H9 (cell line): ENCODE measurements around the gene FNDC3B. TPM values are rescaled to one million over a fixed set of nuclear protein-coding genes. Genes with fewer than 3 reads are reported as not detected.

Source experiments
- DNase-seq: peaks from one replicate; pipeline ENCODE4 v3.0.0-alpha.2; 2017
- H2AFZ ChIP-seq: one replicate; pipeline ENCODE4 v1.6.1; 2013; ENCODE audit warnings: mild to moderate bottlenecking, low read length, control low read depth, moderate library complexity
- H2AK5ac ChIP-seq: 2 replicates; pipeline ENCODE4 v1.6.1; 2013; ENCODE audit warnings: low read length, control low read depth, mixed read lengths; ENCODE audit not compliant: insufficient read length
- H2BK120ac ChIP-seq: one replicate; pipeline ENCODE4 v1.6.1; 2013; ENCODE audit warnings: low read depth, mild to moderate bottlenecking, low read length, control low read depth, inconsistent platforms; ENCODE audit not compliant: poor library complexity, severe bottlenecking
- H2BK12ac ChIP-seq: 2 replicates; pipeline ENCODE4 v1.6.1; 2013; ENCODE audit warnings: low read length, control low read depth, mixed read lengths, low read depth; ENCODE audit not compliant: insufficient read length
- H2BK15ac ChIP-seq: 2 replicates; pipeline ENCODE4 v1.6.1; 2013; ENCODE audit warnings: low read depth, low read length, control low read depth
- H2BK20ac ChIP-seq: one replicate; pipeline ENCODE4 v1.6.1; 2013; ENCODE audit warnings: low read depth, mild to moderate bottlenecking, low read length, control low read depth, inconsistent platforms; ENCODE audit not compliant: poor library complexity, severe bottlenecking
- H2BK5ac ChIP-seq: 2 replicates; pipeline ENCODE4 v1.6.1; 2013; ENCODE audit warnings: low read length, control low read depth, mixed read lengths; ENCODE audit not compliant: insufficient read length
- H3K14ac ChIP-seq: 2 replicates; pipeline ENCODE4 v1.6.1; 2013; ENCODE audit warnings: low read length, control low read depth; ENCODE audit not compliant: insufficient read depth
- H3K18ac ChIP-seq: 2 replicates; pipeline ENCODE4 v1.6.1; 2013; ENCODE audit warnings: low read depth, mild to moderate bottlenecking, mixed read lengths, low read length, control low read depth; ENCODE audit not compliant: insufficient read length
- H3K23ac ChIP-seq: 2 replicates; pipeline ENCODE4 v1.6.1; 2013; ENCODE audit warnings: low read length, control low read depth, mixed read lengths, low read depth; ENCODE audit not compliant: insufficient read length
- H3K23me2 ChIP-seq: 2 replicates; pipeline ENCODE4 v1.6.1; 2013; ENCODE audit warnings: low read depth, mild to moderate bottlenecking, mixed read lengths, low read length, control low read depth; ENCODE audit not compliant: insufficient read length, poor library complexity, severe bottlenecking
- H3K27ac ChIP-seq: 2 replicates; pipeline ENCODE4 v1.5.1; 2013; ENCODE audit warnings: low read length, control low read depth, mixed read lengths, low read depth; ENCODE audit not compliant: insufficient read length
- H3K27me3 ChIP-seq: 2 replicates; pipeline ENCODE4 v1.6.1; 2013; ENCODE audit warnings: low read length, control low read depth, inconsistent platforms; ENCODE audit not compliant: insufficient read depth
- H3K4ac ChIP-seq: 2 replicates; pipeline ENCODE4 v1.6.1; 2013; ENCODE audit warnings: low read depth, mild to moderate bottlenecking, control low read depth, inconsistent platforms, low read length, moderate library complexity
- H3K4me1 ChIP-seq: 2 replicates; pipeline ENCODE4 v1.6.1; 2013; ENCODE audit warnings: low read length, control low read depth, inconsistent platforms; ENCODE audit not compliant: insufficient read depth
- H3K4me2 ChIP-seq: 2 replicates; pipeline ENCODE4 v1.6.1; 2013; ENCODE audit warnings: low read length, control low read depth, mixed read lengths; ENCODE audit not compliant: insufficient read length, insufficient read depth
- H3K56ac ChIP-seq: 2 replicates; pipeline ENCODE4 v1.6.1; 2013; ENCODE audit warnings: low read depth, mild to moderate bottlenecking, mixed read lengths, low read length, control low read depth; ENCODE audit not compliant: insufficient read length
- H3K79me1 ChIP-seq: 2 replicates; pipeline ENCODE4 v1.6.1; 2013; ENCODE audit warnings: low read depth, mild to moderate bottlenecking, moderate library complexity, low read length, control low read depth, inconsistent platforms; ENCODE audit not compliant: insufficient read depth, poor library complexity, severe bottlenecking
- H3K79me2 ChIP-seq: 2 replicates; pipeline ENCODE4 v1.6.1; 2013; ENCODE audit warnings: low read length, control low read depth, inconsistent platforms; ENCODE audit not compliant: insufficient read depth
- H3K9ac ChIP-seq: 2 replicates; pipeline ENCODE4 v1.6.1; 2013; ENCODE audit warnings: low read length, control low read depth, mixed read lengths; ENCODE audit not compliant: insufficient read length; ENCODE audit errors: extremely low read depth
- H3K9me3 ChIP-seq: one replicate; pipeline ENCODE4 v1.6.1; 2013; ENCODE audit warnings: low read depth, low read length, inconsistent platforms; ENCODE audit not compliant: control insufficient read depth
- H3T11ph ChIP-seq: one replicate; pipeline ENCODE4 v1.6.1; 2013; ENCODE audit warnings: mild to moderate bottlenecking, low read length, control low read depth, inconsistent platforms
- H4K20me1 ChIP-seq: one replicate; pipeline ENCODE4 v1.6.1; 2013; ENCODE audit not compliant: control insufficient read depth, insufficient read length, insufficient read depth
- H4K5ac ChIP-seq: 2 replicates; pipeline ENCODE4 v1.6.1; 2013; ENCODE audit warnings: low read depth, mild to moderate bottlenecking, mixed read lengths, low read length, control low read depth; ENCODE audit not compliant: insufficient read length
- H4K8ac ChIP-seq: replicated peaks from 2 replicates; pipeline ENCODE4 v1.6.1; 2013; ENCODE audit warnings: low read length, control low read depth, mixed read lengths, low read depth; ENCODE audit not compliant: insufficient read length
- H4K91ac ChIP-seq: 2 replicates; pipeline ENCODE4 v1.6.1; 2013; ENCODE audit warnings: low read depth, mild to moderate bottlenecking, moderate library complexity, mixed read lengths, low read length, control low read depth; ENCODE audit not compliant: insufficient read length
- H3K27ac Mint-ChIP-seq, 3 experiments: 2 replicates in 2 of 3; 3 replicates in 1 of 3; pipeline ENCODE4 v1.8.0; 2020 to 2021; ENCODE audit warnings: mixed read lengths in 3 of 3, mild to moderate bottlenecking in 1 of 3, moderate library complexity in 1 of 3
- H3K27me3 Mint-ChIP-seq: 2 replicates; pipeline ENCODE4 v1.8.0; 2021; ENCODE audit warnings: low read depth, mild to moderate bottlenecking, moderate library complexity, mixed read lengths
- H3K36me3 Mint-ChIP-seq, 3 experiments: 2 replicates in 2 of 3; 3 replicates in 1 of 3; pipeline ENCODE4 v1.8.0; 2020 to 2021; ENCODE audit warnings: low read depth in 3 of 3, mixed read lengths in 3 of 3; ENCODE audit not compliant: insufficient read depth in 1 of 3
- H3K4me1 Mint-ChIP-seq, 2 experiments: 2 replicates each; pipeline ENCODE4 v1.8.0; 2020; ENCODE audit warnings: mixed read lengths in 2 of 2
- H3K4me3 Mint-ChIP-seq, 2 experiments: 2 replicates in 1 of 2; 3 replicates in 1 of 2; pipeline ENCODE4 v1.8.0; 2020 to 2021; ENCODE audit warnings: mild to moderate bottlenecking in 2 of 2, mixed read lengths in 2 of 2, moderate library complexity in 1 of 2
- H3K9me3 Mint-ChIP-seq, 2 experiments: 2 replicates in 1 of 2; 3 replicates in 1 of 2; pipeline ENCODE4 v1.8.0; 2020; ENCODE audit warnings: mild to moderate bottlenecking in 2 of 2, mixed read lengths in 2 of 2, moderate library complexity in 1 of 2
- WGBS: extraction: QIAGEN DNeasy Blood & Tissue Kit; methylation state at CpG from one replicate; pipeline ENCODE4 v1.1.7; 2013; ENCODE audit warnings: missing lambda C conversion rate, low lambda C conversion rate, mixed read lengths; ENCODE audit not compliant: insufficient read length; ENCODE audit errors: extremely low coverage; 5-methylcytosine and 5-hydroxymethylcytosine counted together
- total RNA-seq: library from RNA; stranded (reverse); gene quantifications from 2 replicates; pipeline ENCODE4 v1.2.1, GENCODE V29; 2021
- TF ChIP-seq, protein P1 (sequence below): fragments of 200-600 bp; sonication (generic); conservative IDR thresholded peaks from 3 replicates; pipeline ENCODE4 v1.8.0; 2021; ENCODE audit warnings: antibody characterized with exemption, mild to moderate bottlenecking

Gene FNDC3B
- total RNA-seq, 1 experiment from 2014 or later: 43.8 TPM

DNA sequence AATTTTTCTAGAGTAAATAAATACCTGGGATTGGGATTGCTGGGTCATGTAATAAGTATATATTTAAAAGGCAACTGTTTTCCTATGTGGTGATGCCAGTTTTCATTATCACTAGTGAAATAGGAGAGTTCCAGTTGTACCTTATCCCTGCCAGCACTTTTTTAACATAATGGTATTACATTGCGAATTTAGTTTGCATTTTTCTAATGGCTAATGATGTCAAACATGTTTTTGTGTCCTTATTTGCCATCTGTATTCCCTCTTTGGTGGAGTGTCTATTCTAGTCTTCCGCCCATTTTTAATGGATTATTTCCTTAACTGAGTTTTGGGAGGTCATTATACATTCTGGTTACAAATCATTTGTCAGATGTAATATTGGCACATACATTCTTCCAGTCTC lies 320.6 kb downstream of the FNDC3B start:
- no peak overlapping the region for H2BK20ac ChIP-seq
- no peaks in the 10 kb centered on the region for H4K20me1 ChIP-seq
- no CpG with 5 or more reads among the region's 2 CpGs for WGBS
- H2BK12ac ChIP-seq: no peak overlapping the region
- H2AFZ ChIP-seq: no peak overlapping the region
- H3K79me2 ChIP-seq: no peaks in the 10 kb centered on the region
- no peak overlapping the region for H3T11ph ChIP-seq
- no peak overlapping the region for H3K56ac ChIP-seq
- no peaks in the 10 kb centered on the region for H3K27me3 ChIP-seq
- no peaks in the 10 kb centered on the region for H3K23me2 ChIP-seq
- Mint-ChIP-seq H3K36me3 (peaks cover 23 to 26% (median 24%) of the 10 kb centered on the region in 3 experiments), H3K4me3 (no peak overlapping the region), H3K4me1 (peaks cover 14 to 15% of the 10 kb centered on the region in 2 experiments), H3K9me3 (no peaks in the 10 kb centered on the region), H3K27ac (no peak overlapping the region), H3K27me3 (no peaks in the 10 kb centered on the region)
- H3K27ac ChIP-seq: no peak overlapping the region
- H3K4me1 ChIP-seq: 0 out of 2 replicates have a peak, but pooled peaks cover 2% of the 10 kb centered on the region
- no peak overlapping the region for H2BK15ac ChIP-seq
- H3K23ac ChIP-seq: no peak overlapping the region
- no peak overlapping the region for H3K14ac ChIP-seq
- no peak for DNase-seq
- no peak overlapping the region for H2BK120ac ChIP-seq
- H3K79me1 ChIP-seq: no peaks in the 10 kb centered on the region
- H2AK5ac ChIP-seq: no peak overlapping the region
- H2BK5ac ChIP-seq: no peak overlapping the region
- no peak overlapping the region for H3K4ac ChIP-seq
- H4K8ac ChIP-seq: no peak overlapping the region
- no peak overlapping the region for H3K18ac ChIP-seq
- no peak overlapping the region for H4K91ac ChIP-seq
- no peak overlapping the region for H3K4me2 ChIP-seq
- H4K5ac ChIP-seq: no peak overlapping the region
- TF ChIP-seq, protein P1, sequence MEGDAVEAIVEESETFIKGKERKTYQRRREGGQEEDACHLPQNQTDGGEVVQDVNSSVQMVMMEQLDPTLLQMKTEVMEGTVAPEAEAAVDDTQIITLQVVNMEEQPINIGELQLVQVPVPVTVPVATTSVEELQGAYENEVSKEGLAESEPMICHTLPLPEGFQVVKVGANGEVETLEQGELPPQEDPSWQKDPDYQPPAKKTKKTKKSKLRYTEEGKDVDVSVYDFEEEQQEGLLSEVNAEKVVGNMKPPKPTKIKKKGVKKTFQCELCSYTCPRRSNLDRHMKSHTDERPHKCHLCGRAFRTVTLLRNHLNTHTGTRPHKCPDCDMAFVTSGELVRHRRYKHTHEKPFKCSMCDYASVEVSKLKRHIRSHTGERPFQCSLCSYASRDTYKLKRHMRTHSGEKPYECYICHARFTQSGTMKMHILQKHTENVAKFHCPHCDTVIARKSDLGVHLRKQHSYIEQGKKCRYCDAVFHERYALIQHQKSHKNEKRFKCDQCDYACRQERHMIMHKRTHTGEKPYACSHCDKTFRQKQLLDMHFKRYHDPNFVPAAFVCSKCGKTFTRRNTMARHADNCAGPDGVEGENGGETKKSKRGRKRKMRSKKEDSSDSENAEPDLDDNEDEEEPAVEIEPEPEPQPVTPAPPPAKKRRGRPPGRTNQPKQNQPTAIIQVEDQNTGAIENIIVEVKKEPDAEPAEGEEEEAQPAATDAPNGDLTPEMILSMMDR: no peak
- no peak overlapping the region for H3K9ac ChIP-seq
- H3K9me3 ChIP-seq: no peaks in the 10 kb centered on the region
